GM19240 (cell line): ENCODE results near the gene NKAIN1.
"Not testable (repeated sequence)": the region's sequence is repeated elsewhere in the genome, so short reads cannot be mapped to it uniquely, and the experiment has no call there.

ENCODE experiments used
- DNase-seq: peaks from one replicate; pipeline ENCODE4 v3.0.0; 2011; ENCODE audit warnings: low spot score; ENCODE audit not compliant: insufficient read length

NKAIN1 gene

DNA sequence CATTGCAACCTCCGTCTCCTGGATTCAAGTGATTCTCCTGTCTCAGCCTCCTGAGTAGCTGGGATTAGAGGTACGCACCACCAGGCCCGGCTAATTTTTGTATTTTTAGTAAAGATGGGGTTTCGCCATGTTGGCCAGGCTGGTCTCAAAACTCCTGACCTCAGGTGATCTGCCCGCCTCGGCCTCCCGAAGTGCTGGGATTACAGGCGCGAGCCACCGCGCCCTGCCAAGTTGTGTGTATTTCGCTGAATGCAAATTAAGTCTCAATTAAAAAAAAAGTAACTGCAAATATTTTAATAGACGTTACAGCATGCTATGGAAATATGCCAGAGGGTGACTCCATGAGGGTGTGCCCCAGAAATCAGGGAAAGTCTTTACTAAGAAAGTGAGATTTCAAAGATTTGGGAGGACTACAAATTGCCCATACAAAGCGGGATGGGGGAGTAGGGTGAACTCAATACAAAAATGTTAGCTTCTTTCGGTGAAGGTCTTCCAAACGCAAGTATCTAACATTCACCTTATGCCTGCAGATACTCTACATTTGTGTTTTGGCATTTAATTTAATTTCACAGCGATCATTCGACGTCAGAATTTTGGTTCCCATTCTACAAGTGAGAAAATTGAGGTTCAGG, 85.6 kb downstream of the NKAIN1 start:
- no peak for DNase-seq

DNA sequence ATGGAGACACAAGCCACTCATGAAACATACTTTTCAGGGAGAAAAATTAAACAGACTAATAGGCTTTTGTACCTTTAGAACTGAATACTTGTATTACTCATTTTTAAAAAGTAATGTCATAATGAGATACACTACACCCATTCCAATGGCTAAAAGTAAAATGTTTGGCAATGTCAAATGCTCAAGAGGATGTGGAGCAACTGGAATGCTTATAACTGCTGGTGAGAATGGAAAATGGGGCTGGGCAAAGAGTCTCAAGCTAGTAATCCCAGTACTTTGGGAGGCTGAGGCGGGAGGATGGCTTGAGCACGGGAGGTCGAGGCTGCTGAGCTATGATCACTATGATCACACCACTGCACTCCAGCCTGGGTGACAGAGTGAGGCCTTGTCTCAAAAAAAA, 86.3 kb downstream of the NKAIN1 start:
- no peak for DNase-seq

DNA sequence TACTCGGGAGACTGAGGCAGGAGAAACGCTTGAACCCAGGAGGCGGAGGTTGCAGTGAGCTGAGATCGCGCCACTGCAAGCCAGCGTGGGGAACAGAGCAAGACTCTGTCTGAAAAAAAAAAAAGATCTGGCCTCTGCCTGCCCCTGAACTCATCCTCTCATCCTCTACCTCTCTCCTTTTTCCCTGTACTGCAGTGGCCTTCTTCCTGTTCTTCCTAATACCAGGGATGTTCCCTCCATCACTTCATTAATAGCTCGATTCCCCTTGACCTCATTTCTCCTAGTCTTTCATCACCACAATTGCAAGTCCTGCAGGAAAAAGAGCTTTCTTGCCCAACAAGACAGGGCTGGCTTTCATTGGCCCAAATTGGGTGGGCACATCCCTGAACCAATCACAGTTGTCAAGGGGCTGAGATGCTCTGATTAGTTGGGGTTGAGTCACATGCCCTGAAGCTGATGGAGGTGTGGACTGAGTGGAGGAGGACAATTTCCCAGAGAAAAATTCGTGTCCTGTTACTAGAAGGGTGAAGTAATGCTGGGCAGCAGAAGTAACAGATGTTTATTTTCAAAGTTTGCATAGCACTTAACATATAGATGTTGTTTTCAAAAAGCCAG, 87.4 kb downstream of the NKAIN1 start:
- no peak for DNase-seq

DNA sequence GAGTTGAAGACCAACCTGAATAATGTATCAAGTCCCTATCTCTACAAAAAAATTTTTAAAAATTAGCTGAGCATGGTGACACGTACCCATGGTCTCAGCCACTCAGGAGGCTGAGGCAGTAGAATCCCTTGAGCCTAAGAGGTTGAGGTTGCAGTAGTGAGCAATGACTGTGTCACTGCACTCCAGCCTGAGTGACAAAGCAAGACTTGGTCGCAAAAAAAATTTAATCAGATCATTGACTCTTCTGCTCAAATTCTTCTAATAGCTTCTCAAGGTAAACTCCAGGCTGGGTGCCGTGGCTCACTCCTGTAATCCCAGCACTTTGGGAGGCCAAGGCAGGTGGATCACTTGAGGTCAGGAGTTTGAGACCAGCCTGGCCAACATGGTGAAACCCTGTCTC, 88.3 kb downstream of the NKAIN1 start:
- no peak for DNase-seq

DNA sequence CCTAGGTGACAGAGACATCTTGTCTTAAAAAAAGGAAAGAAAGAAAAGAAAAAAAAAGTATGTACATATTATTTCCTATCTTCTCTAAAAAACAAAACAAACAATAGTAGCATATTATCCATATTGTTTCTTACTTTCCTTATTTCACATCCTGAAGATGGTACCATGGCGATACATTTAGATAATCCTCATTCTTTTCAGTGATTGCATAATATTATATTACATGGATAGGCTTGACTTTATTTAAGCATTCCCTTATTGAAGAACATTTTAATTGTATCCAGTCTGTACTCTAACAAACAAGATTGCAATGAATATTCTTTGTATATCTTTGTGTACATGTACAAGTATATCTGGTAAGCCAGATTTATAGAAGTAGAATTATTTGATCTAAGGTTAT, 91.3 kb downstream of the NKAIN1 start:
- DNase-seq, result no peak

DNA sequence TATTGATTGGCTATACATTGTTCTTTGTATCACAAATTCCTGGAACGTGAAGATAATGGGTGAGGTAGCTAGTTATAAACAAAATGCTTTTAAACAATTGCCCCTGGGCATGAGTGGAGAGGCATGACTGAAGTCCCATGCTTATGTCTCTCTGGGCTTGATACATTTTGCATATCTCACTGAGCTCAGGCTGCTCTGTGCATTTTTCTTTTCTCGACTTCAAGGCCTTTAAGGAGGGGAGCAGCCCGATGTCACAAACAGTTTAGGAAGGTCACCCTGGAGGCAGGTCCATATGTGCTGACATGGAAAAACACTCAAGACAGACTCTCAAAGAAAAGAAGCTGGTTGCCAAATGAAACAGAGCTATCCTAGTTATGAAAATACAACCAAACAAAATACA, 94.0 kb downstream of the NKAIN1 start:
- DNase-seq, result no peak

DNA sequence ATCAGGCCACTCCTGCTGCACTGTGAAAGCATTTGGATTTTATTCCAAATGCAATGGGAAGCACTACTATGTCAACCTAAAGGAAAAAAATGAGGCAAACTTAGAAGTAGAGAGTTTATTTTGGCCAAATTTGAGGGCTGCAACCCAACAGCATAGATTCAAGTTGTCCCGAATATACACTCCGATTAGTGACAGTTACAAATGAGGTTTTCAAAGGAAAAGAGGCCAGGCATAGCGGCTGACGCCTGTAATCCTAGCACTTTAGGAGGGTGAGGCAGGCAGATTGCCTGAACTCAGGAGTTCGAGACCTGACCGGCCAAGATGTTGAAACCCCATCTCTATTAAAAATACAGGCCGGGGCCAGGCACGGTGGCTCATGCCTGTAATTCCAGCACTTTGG, 95.2 kb downstream of the NKAIN1 start:
- no peak for DNase-seq

DNA sequence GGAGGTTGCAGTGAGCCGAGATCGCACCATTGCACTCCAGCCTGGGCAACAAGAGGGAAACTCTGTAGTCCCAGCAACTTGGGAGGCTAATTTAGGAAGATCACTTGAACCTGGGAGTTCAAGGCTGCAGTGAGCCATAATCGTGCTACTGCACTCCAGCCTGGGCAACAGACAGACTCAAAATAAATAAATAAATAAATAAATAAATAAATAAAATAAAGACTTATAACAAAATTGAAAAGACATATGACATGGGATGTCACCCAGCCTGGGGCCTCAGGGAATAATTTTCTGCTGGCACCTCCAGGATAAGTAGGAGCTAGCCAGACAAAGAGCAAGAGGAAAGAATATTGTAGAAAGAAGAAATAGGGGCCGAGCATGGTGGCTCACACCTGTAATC, 96.2 kb downstream of the NKAIN1 start:
- no peak for DNase-seq

DNA sequence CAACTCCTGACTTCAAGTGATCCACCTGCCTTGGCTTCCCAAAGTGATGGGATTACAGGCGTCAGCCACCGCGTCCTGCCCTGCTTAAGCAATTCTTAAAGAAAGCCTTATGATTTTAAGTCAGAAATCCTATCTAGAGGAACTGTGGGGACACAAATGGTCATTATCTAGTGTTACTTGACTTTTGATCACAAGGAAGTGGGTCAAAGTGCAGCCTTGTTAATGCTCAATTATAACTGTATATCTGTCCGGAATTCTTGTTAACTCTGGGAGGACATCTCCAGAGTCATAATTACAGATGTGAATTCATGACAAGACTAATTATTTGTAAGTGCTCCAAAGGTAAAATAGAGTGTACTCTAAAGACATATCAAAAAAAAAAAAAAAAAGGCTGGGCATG, 97.3 kb downstream of the NKAIN1 start:
- DNase-seq, result no peak

DNA sequence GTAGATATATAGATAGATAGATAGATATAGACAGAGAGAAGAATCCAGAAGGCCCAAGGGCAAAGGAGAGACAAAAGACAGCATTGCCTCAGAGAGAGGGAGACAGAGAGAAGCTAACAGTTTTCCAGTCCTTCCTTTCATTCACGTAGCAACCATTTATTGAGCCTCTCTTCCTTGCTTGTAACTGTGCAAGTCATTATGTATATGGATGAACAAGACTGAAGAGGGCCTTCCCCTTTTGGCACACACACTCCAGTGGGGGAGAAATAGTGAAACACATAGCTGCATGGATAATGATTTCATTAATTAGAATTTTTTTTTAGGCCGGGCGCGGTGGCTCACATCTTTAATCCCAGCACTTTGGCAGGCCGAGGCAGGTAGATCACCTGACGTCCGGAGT, 99.4 kb downstream of the NKAIN1 start:
- no peak for DNase-seq

DNA sequence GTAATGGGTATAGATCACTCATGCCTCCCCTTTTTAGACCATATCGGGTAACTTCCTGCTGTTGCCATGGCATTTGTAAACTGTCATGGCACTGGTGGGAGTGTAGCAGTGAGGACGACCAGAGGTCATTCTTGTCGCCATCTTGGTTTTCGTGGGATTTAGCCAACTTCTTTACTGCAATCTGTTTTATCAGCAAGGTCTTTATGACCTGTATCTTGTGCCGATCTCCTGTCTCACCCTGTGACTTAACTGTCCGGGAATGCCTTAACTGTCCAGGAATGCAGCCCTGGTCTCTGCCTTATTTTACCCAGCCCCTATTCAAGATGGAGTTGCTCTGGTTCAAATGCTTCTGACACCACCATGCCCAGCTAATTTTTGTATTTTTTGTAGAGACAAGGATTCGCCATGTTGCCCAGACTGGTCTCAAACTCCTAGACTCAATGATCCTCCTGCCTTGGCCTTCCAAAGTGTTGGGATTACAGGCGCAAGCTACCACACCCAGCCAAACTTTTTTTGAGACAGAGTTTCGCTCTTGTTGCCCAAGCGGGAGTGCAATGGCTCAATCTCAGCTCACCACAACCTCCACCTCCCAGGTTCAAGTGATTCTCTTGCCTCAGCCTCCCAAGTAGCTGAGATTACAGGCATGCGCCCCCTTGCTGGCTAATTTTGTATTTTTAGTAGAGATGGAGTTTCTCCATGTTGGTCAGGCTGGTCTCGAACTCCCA, 100.7 kb downstream of the NKAIN1 start:
- DNase-seq, result not testable (repeated sequence)

DNA sequence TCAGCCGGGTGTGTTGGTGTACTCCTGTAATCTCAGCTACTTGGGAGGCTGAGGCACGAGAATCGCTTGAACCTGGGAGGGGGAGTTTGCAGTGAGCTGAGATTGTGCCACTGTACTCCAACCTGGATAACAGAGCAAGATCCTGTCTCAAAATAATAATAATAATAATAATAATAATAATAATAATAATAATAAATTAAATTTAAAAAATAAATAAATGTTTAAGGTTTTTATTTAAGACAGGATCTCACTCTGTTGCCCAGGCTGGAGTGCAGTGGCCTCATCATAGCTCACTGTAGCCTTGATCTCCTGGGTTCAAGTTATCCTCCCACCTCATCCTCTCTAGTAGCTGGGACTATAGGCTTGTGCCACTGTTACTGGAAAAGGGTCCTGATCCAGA, 101.8 kb downstream of the NKAIN1 start:
- DNase-seq, result not testable (repeated sequence)

DNA sequence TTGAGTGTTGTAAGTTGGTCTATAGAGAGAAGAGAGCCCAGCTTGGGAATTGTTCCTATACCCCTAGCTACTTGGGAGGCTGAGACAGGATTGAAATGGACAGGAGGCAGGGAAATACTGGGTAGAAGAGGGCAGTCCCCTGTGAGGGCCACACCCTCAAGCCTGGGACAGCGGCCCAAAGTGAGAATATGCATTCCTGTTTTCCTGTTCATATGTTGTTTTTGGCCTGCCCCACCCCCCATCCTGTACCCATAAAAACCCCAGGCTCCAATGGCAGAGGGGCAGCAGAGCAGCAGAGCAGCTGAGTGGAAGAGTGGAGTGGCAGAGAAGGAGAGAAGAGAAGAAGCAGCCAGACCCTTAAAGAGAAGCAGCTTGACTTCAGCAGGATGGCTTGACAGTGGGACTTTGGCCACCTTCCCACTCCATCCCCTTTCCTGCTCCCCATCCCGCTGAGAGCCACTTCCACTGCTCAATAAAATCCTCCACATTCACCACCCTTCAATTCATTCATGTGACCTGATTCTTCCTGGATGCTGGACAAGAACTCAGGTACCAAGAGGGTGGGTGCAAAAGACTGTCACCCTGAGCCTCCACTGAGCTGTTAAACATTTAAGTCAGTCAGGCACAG, 103.6 kb downstream of the NKAIN1 start:
- DNase-seq, result no peak

DNA sequence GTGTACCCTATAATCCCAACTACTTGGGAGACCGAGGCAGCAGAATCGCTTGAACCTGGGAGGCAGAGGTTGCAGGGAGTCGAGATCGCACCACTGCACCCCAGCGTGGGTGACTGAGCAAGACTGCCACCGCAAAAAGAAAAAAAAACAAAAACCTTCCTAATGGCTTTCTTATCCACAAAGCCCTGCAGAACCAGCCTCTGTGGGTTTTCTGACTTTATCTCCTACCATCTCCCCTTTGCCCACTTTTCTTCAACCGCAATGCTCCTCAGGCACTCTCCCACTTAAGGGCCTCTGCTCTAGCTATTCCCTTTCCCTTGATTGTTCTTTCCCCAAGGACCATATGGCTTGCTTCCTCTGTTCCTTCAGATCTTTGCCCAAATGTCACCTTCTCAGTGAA, 106.3 kb downstream of the NKAIN1 start:
- DNase-seq, result no peak
